GM19239 (cell line): ENCODE data around the gene CYP8B1.
A peak's percentile ranks its signal among the peaks of the same experiment; 100 is the strongest.
"Not testable (repeated sequence)": the region's sequence is repeated elsewhere in the genome, so short reads cannot be mapped to it uniquely, and the experiment has no call there.

ENCODE experiments used
- DNase-seq: peaks from one replicate; pipeline ENCODE4 v3.0.0; 2011; ENCODE audit warnings: low spot score; ENCODE audit not compliant: insufficient read length
- FAIRE-seq: peaks from 2 replicates; lab custom pipeline; 2011; peaks lifted over from hg19 to GRCh38; lab: Jason Lieb, UNC

CYP8B1 gene

DNA sequence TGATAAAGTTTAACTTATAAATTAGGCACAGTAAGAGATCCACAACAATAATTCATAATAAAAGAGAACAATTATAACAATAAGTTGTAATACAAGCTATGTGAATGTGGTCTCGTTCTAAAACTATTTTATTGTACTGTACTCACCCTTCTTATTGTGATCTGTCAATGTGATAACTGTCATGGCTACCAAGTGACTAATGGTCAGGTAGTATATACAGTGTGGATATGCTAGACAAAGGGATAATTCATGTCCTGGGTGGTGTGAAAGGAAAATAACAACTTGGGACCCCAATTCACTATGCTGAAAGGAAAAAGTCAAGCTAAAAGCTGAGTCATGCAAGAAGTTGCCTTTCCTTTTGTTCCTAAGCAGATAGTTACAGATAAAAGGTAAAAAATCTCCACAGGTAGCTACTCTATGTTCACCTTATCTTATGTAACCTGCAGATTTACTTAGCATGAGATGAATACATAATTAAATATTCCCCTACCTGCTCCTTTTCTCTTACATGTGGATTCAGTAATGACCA is 10.7 kb upstream of the CYP8B1 start:
- no peak for FAIRE-seq
- no peak for DNase-seq

DNA sequence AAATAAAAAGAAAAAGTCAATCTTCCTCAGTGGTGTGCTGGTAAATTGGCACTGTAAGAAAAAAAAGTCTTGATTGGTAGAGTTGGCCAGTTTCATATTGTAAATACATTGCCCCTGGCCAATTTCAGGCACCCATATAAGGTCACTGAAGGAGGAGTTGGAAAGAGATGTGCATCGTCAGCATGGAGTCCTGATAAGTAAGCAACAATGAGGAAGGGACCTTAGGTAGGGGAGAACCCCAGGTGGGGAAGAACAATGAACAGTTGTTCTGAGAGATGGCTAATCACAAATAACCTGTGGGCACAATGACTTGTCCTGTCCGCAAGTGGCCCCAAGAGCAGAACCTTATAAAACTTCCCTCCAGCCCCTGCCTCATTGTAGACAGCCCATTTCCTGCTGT is 8.6 kb upstream of the CYP8B1 start:
- FAIRE-seq = no peak
- DNase-seq = no peak

DNA sequence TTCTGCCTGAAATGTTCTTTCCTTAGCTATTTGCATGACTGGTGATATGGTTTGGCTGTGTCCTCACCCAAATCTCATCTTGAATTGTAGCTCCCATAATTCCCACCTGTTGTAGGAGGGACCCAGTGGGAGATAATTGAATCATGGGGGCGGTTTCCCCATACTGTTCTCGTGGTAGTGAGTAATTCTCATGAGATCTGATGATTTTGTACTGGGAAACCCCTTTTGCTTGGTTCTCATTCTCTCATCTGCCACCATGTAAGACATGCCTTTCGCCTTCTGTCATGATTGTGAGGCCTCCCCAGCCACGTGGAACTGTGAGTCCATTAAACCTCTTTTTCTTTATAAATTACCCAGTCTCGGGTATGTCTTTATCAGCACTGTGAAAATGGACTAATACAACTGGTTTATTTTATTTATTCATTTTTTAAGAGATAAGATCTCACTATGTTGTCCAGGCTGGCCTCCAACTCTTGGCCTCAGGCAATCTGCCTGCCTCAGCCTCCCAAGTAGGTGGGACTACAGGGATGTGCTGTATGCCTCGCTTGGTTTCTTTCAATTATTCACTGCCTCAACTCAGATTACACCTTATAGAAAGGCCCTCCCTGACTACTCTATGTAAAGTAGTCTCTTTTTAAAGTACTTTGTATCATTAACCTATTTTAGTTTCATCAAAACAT is 7.7 kb upstream of the CYP8B1 start:
- not testable (repeated sequence) for DNase-seq, FAIRE-seq

DNA sequence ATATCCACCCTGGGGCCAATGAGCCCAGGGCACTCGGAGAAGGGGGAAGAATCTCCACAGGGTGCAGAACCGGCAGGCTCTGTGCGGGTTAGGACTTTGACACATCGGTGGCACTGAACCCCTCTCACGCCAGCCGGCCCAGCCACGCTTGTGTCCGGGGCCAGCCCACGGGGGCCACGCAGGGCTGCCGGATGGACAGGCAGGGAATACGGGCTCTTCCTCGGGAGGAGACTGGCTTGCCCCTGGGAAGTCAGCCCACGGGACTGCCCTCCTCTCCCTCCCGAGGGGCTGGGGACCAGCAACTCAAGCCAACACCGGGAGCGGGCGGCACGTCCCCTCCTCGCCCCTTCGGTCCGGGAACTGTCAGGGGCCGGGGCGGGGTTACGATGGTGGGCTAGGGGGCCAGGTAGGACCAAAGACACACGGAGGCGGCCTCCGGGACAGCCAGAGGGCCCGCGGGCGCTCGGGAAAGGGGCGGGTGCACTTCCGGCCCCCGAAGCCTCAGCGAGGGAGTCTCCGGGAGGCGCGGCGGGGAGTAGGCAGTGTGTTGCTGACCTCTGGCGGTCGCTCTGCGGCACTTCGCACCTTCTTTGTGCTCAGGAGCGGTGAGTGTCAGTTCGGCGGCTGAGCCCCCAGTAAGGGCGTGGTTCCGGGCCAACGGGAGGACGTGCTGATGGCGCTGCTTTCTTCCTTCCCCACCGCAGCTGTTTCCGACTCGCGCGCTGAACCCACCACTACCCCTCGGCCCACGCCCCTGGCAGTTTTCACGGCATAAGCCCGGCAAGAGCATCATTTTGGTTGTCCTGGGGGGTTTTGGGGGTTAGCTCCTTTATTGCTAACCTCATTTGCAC is 5.1 kb upstream of the CYP8B1 start:
- DNase-seq (peak; percentile 93), FAIRE-seq (peak; percentile 88)

DNA sequence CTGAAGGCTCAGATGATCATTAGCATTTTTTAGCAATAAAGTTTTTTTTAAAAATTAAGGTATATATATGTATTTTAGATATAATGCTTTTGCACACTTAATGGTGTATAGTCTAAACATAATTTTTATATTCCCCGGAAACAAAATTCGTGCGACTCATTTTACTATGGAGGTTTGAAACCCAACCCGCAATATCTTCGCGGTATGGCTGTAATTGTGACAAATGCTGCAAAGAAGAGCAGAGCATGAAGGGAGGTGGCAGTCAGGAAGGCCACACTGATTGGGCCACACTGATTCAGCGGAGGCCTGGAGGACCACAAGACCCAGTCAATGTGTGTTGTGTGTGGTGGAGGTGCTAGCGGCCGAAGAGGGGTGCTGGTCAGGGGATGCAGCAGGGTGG is 4.5 kb upstream of the CYP8B1 start:
- DNase-seq (no peak), FAIRE-seq (no peak)

DNA sequence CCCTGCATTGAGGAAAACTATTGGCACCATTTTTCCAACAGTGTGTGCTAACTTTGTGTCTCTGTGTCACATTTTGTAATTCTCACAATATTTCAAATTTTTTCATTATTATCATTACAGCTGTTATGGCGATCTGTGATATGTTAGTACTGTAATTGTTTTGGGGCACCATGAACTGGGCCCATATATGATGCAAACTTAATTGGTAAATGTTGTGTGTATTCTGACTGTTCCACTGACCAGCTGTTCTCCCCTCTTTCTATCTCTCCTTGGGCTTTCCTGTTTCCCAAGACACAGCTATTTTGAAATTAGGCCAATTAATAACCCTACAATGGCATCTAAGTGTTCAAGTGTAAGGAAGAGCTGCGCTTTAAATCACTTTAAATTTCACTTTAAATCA is 2.2 kb upstream of the CYP8B1 start:
- DNase-seq (no peak), FAIRE-seq (no peak)

DNA sequence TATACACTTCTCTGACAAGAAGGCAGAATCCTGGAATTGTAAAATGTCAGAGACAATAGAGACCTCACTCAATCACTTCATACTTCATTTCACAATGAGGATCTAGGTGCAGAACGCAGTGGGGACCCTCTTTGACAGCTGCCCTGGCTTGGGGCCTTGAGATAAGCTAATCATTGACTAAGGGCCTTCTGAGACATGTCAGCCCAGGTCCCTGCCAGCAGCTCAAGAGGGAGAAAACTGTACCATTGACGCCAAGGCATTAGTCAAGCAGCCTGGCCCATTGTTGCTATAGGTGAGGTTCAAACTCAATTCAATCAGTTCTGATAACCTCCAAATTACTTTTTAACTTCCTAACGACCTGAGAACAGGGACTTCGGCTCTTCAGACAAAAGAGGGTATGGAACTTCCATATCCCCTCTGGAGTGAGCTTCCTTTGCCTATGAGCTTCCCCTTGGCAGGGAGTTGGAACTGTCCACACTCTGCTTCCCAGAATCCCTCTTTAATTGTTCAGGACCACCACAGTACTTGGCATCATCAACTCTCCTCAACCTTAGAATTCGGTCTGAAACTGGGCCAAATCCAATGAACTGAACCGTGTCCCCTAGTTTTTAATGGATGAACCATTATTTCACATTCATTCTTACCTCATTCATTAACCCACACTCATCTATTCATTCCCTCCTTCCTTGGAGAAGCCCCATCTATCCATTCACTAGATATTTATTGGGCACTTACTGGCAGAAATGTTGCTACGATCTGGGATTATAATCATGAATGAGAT is 1.5 kb upstream of the CYP8B1 start:
- no peak for DNase-seq
- no peak for FAIRE-seq

DNA sequence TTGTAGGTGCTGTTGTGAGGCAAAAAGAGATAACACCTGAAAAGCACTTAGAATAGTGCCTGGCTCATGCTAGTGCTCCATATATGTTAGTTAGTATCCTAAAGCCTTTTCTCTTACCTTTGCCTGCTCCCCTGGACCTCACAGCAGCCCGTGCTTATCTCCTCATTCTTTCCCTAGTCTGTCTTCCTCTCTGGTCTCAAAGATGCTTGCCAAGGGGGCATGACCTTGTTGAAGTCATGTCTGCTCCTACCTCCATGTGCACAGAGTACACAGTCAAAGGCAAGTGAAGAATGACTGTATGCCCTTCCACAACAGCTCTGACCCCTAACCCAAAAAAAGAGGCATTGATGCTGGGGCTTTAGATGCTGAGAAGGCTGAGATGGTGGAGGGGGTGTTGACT is 722 bp upstream of the CYP8B1 start:
- FAIRE-seq = no peak
- no peak for DNase-seq

DNA sequence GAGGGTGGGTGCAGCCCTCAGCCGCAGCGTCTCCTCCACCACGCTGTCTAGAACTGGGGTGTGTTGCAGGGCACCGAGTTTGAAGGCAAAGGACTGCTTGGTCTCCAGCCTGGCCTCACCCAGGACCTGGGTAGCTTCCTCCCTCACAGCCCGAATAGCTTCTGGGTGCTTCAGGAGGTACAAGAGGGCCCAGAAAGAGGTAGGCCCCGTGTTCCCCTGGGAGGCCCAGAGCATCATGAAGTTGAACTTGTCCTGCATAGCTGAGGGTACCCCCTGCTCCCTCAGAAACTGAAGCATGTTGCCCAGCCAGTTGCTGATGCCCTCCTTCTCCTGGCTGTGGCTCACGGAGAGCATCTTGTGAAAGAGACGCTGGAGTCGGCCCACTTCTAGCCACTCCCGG is 930 bp downstream of the CYP8B1 start:
- no peak for DNase-seq
- no peak for FAIRE-seq

DNA sequence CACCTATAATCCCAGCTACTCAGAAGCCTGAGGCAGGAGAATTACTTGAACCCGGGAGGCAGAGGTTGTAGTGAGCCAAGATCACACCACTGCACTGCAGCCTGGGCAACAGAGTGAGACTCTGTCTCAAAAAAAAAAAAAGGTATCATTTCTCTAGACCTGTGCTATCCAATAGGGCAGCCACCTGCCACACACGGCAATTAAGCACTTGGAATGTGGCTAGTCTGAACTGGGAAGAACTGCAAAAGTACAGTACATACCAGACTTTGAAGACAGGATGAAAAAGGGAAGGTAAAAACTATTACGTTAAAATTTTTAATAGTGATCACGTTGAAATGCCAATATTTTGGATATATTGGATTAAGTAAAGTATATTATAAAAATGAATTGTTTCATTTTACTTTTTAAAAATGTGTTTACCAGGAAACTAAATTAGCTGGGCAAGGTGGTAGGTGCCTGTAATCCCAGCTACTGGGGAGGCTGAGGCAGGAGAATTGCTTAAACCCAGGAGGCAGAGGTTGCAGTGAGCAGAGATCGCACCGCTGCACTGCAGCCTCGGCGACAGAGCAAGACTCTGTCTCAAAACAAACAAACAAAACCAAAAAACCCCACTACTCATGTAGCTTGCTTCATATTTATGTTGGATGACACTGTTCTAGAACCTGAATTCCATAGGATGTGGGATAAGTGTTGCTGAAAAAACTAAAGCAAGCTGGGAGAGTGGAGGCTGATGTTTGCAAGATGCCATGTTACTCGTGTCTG is 2.3 kb downstream of the CYP8B1 start:
- FAIRE-seq (no peak), DNase-seq (no peak)

DNA sequence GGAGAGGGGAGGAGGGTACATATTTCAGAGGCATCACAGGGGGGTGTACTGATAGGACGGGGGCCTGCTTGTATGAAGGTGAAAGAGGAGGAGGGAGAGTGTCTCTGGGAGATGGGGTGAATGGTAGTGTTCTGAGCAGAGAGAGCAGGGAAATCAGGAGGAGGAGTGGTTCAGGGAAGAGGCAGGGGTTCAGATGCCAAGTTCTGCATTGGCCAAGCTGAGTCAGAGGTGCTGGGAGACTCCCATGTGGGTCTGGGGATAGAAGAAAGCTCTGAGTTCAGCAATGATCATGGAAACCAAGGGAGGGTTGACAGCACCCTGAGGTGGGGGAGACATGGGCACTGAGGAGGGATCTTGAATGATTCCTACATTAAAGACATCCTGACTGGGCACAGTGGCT is 3.0 kb downstream of the CYP8B1 start:
- FAIRE-seq (no peak), DNase-seq (no peak)

DNA sequence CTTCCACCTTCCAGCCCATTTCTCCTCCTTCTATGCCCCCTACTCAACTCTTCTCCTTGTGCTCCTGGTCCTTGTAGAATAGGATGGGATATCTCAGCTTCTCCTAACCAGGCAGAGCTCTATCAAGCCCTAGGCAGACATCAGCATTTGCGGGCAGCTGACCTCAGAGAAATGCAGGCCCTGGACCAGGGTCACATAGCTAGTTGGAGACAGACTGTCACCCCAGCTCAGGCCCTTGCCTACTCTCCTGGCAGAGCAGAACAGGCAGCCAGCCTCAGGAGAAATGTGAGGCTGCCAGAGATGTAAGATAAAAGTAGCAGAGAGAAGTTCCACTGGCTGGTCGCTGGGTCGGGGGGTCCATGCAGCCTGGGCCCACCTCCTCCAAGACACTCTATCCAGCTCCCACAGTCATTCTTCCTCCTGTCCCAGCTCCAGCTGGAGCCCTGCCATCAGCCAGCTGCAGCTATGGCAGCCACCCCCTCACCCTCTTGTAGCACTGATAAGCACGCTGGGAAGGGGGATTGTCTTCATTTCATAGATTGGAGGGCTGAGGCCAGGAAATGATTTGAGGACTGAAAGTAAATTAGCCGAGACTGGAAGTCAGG is 4.0 kb downstream of the CYP8B1 start:
- no peak for DNase-seq
- no peak for FAIRE-seq

DNA sequence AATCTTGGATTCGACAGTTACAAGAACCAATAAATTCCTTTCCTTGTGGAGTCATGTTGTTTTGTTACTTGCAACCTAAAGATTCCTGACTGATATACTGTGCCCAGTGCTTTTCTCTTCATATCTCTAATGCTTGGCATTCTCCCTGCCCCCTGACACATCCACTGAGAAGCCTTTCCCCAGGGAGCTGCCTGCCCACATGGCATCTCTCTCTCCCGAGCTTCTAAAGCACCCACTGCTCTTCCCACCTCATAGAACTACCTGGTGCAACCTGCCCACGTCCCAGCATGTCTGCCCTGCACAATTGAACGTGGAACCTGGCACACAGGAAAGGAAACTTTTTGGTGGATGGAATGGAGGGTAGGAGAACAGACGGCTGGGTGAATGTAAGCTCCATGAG is 6.8 kb downstream of the CYP8B1 start:
- FAIRE-seq (no peak), DNase-seq (no peak)

DNA sequence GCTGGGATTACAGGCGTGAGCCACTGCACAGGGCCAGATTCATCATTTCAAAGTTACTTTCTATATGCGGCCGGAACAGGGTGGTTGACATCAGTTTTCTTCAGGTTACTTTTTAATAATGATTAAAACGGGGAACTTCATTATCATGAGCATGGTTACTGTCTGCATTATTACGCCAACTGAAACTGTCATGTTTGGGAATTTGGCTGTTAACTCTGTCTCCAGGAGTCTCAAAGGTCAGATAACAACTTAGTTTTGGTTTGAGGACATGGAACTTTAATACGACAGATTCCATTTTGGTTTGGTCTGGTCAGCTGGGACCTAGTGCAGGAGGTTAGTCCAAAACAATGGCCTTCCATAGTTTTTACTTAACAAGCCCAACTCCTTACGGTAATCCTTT is 8.5 kb downstream of the CYP8B1 start:
- DNase-seq = no peak
- no peak for FAIRE-seq

DNA sequence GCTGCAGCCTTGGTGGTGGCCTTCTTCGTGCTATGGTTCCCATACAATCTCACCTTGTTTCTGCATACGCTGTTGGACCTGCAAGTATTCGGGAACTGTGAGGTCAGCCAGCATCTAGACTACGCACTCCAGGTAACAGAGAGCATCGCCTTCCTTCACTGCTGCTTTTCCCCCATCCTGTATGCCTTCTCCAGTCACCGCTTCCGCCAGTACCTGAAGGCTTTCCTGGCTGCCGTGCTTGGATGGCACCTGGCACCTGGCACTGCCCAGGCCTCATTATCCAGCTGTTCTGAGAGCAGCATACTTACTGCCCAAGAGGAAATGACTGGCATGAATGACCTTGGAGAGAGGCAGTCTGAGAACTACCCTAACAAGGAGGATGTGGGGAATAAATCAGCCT is 10.4 kb downstream of the CYP8B1 start:
- FAIRE-seq (no peak), DNase-seq (no peak)

DNA sequence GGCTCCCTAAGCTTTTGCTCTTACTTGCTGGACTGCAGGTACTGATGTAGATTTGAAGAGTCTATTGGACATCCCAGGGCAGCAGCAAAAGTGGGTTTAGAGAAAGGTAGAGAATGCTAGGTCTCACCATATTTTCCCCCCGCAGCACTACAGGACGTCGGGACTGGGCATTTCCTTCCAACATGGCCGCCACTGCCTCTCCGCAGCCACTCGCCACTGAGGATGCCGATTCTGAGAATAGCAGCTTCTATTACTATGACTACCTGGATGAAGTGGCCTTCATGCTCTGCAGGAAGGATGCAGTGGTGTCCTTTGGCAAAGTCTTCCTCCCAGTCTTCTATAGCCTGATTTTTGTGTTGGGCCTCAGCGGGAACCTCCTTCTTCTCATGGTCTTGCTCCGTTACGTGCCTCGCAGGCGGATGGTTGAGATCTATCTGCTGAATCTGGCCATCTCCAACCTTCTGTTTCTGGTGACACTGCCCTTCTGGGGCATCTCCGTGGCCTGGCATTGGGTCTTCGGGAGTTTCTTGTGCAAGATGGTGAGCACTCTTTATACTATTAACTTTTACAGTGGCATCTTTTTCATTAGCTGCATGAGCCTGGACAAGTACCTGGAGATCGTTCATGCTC is 11.2 kb downstream of the CYP8B1 start:
- DNase-seq (no peak), FAIRE-seq (no peak)

DNA sequence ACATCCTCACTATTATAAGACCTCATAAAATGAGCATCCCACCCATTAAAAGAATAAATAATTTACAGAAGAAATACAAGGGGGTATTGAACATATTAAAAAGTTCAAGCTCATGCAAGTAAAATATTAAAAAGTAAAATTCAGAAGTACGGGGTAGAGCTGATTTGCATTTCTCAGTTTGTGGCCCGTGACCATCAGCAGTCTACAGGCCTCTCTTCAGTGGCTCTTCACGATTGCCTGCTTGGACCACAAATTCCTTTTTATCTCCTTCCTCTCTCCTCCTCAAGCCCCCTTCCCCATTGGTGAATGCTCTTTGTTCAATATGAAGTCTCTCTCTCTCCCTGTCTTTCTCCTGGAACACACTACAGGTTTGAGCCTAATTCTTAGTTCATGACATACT is 19.1 kb downstream of the CYP8B1 start:
- no peak for DNase-seq
- no peak for FAIRE-seq

DNA sequence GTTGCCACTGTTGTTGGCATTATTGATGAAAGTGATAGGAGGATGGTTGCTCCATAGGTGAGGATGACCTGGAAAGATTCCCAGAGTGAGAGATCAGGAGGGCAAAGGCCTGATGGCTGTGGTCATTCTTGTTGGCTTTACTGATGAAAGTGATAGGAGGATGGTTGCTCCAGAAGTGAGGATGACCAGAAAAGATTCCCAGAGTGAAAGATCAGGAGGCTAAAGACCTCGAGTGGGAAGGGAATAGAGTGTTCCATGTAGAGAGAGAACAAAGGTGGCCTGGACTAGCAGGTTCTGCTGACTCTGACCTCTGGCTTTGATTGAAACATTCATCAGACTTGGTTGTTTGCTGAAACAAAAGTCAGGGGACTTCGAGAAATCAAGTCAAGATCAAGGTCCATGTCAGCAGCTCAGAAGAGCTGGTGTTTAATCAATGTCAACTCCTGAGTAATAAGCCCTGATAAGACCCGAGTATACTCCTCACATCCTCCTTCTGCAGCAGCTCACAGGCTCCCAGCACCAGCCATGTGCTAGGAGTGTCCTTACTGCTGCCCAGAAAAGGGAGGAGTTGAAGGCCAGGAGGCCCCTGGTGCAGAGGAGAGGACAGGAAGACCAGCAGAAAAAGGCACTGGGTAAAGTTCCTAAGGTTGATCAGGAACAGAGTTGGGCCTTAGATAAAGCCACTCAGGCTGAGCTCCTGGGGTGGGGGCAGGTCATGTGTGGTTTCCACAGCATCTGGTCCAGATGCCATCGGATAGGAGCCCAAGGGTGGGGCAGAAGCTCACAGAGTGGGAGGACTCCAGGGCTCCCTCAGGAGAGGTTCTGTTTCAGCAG is 19.9 kb downstream of the CYP8B1 start:
- DNase-seq (no peak), FAIRE-seq (no peak)

DNA sequence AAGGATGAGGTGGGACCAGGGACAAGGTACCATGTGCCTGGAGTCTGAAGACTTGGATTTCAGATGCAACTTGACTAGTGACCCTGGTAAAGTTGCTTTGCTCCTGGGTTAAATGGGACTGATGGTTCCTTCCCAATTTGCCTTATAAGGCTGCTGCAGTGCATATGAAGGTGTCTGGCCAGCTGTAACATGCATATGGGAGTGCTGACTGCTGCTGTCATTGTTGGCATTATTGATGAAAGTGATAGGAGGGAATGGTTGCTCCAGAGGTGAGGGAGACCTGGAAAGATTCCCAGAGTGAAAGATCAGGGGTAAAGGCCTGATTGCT is 20.5 kb downstream of the CYP8B1 start:
- DNase-seq = no peak
- FAIRE-seq = no peak
